Loucy (cell line): ENCODE data around the gene TP63.

Source experiments
- EZH2phosphoT487 ChIP-seq: fragments of 200-600 bp; IDR thresholded peaks from 2 replicates; pipeline ENCODE4 v1.6.1; 2018; ENCODE audit warnings: antibody characterized with exemption, mild to moderate bottlenecking, moderate library complexity, borderline replicate concordance
- TF ChIP-seq, protein P1 (sequence below): fragments of 200-600 bp; sonication (generic); conservative IDR thresholded peaks from 2 replicates; pipeline ENCODE4 v1.5.1; 2014; ENCODE audit warnings: mild to moderate bottlenecking, antibody characterized with exemption, low read length

DNA sequence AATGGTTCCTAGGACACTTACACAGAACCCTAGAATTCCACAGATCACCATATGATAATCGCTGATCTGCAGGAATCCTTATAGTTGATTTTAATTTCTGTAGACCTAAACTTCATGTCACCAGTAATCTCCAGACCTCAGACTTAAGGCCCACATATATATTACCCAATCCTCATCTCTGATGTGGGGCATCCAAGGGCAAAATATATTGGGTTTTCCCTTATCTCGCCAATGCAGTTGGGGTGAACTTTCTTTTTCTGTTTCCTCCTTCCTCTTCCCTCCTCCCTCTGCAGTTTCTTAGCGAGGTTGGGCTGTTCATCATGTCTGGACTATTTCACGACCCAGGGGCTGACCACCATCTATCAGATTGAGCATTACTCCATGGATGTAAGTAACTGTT is 259.3 kb downstream of the TP63 start:
- TF ChIP-seq, protein P1, sequence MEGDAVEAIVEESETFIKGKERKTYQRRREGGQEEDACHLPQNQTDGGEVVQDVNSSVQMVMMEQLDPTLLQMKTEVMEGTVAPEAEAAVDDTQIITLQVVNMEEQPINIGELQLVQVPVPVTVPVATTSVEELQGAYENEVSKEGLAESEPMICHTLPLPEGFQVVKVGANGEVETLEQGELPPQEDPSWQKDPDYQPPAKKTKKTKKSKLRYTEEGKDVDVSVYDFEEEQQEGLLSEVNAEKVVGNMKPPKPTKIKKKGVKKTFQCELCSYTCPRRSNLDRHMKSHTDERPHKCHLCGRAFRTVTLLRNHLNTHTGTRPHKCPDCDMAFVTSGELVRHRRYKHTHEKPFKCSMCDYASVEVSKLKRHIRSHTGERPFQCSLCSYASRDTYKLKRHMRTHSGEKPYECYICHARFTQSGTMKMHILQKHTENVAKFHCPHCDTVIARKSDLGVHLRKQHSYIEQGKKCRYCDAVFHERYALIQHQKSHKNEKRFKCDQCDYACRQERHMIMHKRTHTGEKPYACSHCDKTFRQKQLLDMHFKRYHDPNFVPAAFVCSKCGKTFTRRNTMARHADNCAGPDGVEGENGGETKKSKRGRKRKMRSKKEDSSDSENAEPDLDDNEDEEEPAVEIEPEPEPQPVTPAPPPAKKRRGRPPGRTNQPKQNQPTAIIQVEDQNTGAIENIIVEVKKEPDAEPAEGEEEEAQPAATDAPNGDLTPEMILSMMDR: no peak
- TF ChIP-seq EZH2phosphoT487: no peak
